AG09319 (cell line): Measurements from ENCODE around the gene KLKB1.
"Not testable (repeated sequence)": the region's sequence is repeated elsewhere in the genome, so short reads cannot be mapped to it uniquely, and the experiment has no call there.

ENCODE experiments used
- DNase-seq: peaks from one replicate; pipeline ENCODE4 v3.0.0-alpha.2; 2010; ENCODE audit warnings: low read depth; ENCODE audit errors: extremely low read depth
- TF ChIP-seq, protein P1 (sequence below): IDR thresholded peaks from 2 replicates; pipeline ENCODE4 v1.5.1; 2011; ENCODE audit warnings: low read depth, mild to moderate bottlenecking, inconsistent platforms, low read length, moderate library complexity

The KLKB1 gene

DNA sequence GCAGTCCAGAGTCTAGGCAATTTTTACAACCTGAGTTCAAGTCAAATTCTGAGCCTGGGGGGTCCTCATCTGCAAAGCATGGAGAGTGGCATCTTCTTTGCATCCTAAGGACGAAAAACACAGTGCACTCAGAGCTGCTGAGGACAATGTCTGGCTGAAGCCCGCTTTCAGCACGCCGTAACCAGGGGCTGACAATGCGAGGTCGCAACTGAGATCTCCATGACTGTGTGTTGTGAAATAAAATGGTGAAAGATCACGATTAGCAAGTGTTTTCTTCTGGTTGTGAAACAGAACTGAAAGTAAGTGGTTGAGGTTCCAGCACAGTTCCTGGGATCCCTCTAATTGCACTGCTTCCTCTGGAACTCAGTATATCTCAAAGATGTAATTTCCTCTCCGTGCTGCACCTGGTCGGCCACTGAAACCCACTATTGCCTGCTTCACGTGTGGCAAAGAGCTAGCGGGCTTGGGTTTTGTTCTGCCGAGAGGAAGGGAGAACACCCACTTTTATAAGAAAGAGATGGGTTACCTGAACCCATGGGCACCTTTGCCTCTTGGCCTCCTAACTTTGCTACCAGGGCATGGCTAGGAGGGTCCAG lies 31.0 kb downstream of the KLKB1 start:
- DNase-seq: no peak
- TF ChIP-seq, protein P1, sequence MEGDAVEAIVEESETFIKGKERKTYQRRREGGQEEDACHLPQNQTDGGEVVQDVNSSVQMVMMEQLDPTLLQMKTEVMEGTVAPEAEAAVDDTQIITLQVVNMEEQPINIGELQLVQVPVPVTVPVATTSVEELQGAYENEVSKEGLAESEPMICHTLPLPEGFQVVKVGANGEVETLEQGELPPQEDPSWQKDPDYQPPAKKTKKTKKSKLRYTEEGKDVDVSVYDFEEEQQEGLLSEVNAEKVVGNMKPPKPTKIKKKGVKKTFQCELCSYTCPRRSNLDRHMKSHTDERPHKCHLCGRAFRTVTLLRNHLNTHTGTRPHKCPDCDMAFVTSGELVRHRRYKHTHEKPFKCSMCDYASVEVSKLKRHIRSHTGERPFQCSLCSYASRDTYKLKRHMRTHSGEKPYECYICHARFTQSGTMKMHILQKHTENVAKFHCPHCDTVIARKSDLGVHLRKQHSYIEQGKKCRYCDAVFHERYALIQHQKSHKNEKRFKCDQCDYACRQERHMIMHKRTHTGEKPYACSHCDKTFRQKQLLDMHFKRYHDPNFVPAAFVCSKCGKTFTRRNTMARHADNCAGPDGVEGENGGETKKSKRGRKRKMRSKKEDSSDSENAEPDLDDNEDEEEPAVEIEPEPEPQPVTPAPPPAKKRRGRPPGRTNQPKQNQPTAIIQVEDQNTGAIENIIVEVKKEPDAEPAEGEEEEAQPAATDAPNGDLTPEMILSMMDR: no peak

- no peak for DNase-seq
- TF ChIP-seq, protein P1: no peak
These were observed 32.8 kb downstream of the KLKB1 start for GRCh38 chr4:186260117-186260503.

DNA sequence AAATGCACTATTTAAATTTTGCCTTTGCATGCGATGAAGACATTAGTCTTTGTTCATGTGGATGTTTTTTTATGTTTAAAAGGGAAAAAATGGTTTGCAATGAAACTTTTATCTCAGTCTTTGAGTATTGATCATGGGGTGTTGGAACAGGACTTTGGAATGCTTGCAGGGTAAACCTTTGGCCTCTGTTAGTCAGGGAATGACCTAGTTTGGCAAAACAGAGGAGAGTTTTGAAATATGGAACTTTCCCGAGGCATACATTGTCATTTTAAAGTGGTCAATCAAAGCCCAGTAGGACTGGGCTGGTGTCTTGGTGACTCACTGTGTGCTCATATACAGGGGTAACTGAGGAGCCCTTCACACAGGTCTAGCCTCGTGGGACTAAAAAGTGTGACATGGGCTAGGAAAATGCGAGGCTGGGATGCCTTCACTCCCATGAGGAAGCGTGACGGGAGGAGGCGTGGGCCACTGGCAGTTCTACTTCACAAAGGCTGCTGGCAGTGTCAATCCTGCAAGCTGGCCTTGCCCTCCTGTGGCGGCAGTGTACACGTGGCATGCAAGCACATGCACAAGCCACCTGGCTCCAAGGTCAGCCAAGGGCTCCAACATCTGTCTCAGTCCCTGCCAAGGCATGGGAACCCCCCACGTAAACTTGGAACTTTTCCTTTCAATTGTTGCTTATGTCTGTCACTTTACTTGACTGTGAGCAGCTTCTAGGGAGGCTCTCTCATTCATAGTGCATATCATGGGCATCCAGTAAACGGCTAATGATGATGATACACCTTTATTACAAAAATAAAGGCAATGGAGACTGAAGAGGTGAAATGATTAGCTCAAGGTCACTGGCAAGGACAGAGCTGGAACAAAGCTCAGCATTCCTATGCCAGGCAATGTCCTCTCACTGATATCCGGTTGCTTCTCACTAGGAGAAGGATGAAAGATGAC lies 33.5 kb downstream of the KLKB1 start:
- no peak for DNase-seq
- TF ChIP-seq, protein P1: no peak

- no peak for DNase-seq
- TF ChIP-seq, protein P1: no peak
These were observed 37.4 kb downstream of the KLKB1 start for GRCh38 chr4:186264660-186265059.

- not testable (repeated sequence) for DNase-seq
These were observed 37.9 kb downstream of the KLKB1 start for GRCh38 chr4:186265250-186265649.

GRCh38 chr4:186265683-186266652 lies 38.7 kb downstream of the KLKB1 start, which contains the start of gene F11:
Gene F11 (plus strand): TSS chr4:186266189. CDS start chr4:186267137, 948 bp downstream.
- TF ChIP-seq, protein P1: no peak
- DNase-seq: no peak

DNA sequence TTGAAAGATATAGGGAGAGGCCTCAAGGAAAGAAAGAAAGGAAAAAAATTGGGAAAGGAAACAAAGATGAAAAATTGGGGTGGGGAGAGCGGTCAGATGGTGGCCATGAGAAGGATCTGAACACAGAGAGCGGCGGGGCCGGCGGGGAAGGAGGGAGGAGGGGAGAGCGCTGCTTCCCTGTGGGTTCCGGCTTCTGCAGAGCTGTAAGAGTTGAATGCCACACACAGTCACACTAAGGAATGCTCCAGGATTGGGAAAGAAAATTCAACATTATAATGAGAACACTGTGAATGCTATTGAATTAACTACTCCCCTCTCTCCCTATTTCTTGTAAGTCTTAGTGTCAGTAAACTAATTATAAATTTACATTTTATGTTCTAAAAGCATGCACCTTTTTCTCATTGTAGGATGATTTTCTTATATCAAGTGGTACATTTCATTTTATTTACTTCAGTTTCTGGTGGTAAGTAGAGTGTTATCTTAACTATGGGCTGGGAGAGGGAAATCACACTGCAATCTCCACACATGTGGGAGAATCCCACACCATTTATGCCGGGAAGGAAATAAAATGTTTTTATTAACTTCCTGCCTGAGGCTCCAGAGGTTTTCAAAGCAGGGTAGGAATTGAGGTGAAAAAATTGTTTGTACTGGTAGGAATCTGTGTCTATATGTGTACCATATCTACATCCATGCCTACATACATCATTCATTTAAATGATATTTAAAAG lies 39.6 kb downstream of the KLKB1 start:
- no peak for DNase-seq
- TF ChIP-seq, protein P1: no peak
